G401 (cell line): ENCODE results near the gene TRERF1. TPM values are rescaled to one million over a fixed set of nuclear protein-coding genes. Genes with fewer than 3 reads are reported as not detected.
"Not testable (repeated sequence)": the region's sequence is repeated elsewhere in the genome, so short reads cannot be mapped to it uniquely, and the experiment has no call there.

ENCODE experiments used
- DNase-seq: peaks from one replicate; pipeline ENCODE4 v3.0.0-alpha.2; 2015; ENCODE audit warnings: low spot score
- in situ Hi-C: cut with HindIII; loops from 2 replicates; pipeline ENCODE4 v1.10.0; 2016; ENCODE audit warnings: low sequenced_read_pairs, mixed read lengths
- total RNA-seq: library from RNA; depleted of rRNA; stranded (reverse); fragments of >200 nt; shearing (Covaris generic); gene quantifications from 2 replicates; pipeline ENCODE4 v1.2.3, GENCODE V29; 2014; rRNA removed

The TRERF1 gene, protein sequence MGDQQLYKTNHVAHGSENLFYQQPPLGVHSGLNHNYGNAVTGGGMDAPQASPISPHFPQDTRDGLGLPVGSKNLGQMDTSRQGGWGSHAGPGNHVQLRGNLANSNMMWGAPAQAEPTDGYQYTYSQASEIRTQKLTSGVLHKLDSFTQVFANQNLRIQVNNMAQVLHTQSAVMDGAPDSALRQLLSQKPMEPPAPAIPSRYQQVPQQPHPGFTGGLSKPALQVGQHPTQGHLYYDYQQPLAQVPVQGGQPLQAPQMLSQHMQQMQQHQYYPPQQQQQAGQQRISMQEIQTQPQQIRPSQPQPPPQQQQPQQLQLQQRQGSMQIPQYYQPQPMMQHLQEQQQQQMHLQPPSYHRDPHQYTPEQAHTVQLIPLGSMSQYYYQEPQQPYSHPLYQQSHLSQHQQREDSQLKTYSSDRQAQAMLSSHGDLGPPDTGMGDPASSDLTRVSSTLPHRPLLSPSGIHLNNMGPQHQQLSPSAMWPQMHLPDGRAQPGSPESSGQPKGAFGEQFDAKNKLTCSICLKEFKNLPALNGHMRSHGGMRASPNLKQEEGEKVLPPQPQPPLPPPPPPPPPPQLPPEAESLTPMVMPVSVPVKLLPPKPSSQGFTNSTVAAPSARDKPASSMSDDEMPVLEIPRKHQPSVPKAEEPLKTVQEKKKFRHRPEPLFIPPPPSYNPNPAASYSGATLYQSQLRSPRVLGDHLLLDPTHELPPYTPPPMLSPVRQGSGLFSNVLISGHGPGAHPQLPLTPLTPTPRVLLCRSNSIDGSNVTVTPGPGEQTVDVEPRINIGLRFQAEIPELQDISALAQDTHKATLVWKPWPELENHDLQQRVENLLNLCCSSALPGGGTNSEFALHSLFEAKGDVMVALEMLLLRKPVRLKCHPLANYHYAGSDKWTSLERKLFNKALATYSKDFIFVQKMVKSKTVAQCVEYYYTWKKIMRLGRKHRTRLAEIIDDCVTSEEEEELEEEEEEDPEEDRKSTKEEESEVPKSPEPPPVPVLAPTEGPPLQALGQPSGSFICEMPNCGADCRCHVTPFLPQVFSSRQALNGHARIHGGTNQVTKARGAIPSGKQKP (N-terminal part only)
- total RNA-seq, result 3.3 and 3.8 TPM in 2 replicates

DNA sequence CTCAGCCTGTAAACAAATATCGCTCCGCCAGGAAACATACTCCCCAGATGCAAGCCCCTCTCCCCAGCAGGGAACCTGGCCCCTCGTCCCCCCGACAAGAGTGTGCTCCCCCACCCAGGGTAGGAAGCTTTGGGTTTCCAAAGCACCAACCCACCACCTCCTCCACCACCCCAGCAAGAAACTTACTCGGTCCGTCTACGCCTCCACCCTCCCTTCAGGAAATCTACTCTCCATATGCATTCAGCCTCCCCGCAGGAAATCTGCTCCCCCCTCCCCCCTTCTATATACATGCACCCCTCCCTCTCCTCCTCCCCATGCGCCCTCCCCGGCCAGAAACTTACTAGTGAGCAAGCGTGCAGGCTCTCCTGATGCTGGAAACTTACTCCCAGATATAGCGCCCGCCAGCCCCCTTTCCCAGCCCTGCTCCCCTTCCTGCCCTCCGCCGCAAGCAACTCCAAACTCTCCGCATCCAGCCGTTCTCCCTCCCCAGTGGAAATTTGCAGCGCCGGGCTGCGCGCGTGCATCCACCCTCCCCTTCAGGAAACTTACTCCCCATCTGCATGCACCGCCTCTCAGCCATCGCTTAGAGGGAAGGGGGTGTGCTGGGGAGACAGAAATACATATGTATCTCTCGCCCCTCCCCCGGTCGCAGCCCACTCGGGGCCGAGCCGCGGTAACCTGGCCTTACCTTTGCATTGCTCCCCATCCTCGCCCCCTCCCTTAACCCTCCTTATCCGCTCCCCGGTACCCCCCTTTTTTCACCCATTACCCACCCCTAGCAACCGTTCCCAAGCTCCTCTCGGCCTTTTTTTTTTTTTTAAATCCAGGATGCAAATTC, at the start of gene TRERF1:
TRERF1 (minus strand) TSS at position 594 of the 838 bp plus-strand sequence. CDS start 182,336 bp downstream, outside the sequence.
- in situ Hi-C loops, result no loop called here
- DNase-seq, result peak; percentile 77

DNA sequence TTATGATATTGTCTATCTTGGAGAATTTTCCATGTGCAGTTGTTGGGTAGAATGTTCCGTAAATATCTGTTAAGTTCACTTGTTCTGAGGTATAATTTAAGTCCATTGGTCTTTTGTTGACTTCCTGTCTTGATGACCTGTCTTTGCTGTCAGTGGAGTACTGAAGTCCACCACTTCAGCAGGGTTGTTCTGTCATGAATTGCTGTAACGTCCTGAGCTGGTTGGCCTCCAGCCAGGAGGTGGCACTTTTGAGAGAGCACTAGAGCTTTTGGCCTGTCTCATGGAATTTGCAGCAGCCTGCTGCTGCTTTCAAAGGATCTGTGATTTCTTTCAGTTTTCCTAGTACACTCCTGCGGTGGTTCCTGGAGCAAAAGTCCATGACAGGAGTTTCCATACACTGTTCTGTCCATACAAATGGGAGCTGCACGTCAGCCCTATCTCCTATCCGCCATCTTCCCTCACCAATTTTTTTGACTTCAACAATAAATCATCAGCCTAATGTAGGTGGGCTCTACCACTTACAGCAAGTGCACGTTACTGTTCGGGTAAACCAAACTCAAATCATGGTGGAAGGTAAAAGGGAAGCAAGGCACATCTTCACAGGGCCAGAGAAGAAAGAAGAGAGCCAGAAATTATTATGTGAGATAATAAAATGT, 46.9 kb upstream of the TRERF1 start:
- in situ Hi-C loops, result no loop called here
- no peak for DNase-seq

DNA sequence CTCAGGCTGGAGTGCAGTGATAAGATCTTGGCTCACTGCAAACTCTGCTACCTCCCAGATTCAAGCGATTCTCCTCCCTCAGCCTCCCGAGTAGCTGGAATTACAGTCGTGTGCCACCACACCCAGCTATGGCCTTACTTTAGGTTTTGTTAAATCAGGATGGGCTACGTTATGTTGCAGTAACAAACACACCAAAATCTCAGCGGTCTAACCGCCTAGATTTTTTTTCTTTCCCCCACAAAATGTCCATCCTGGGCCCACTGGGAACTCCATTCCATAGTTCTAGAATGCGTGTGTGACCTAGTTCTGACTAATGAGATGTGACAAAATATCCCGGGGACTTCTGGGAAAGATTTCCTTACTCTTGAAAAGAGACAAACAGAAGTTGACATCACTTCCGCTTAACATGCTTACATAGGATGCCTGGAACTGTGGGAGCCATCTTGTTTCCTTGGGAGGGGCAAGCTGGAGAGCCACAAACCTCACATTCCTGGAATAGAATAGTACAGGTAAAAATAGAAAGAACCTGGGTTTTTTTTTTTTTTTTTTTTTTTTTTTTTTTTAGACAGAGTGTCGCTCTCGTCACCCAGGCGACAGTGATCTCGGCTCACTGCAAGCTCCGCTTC, 42.3 kb upstream of the TRERF1 start:
- in situ Hi-C loops, result no loop called here

DNA sequence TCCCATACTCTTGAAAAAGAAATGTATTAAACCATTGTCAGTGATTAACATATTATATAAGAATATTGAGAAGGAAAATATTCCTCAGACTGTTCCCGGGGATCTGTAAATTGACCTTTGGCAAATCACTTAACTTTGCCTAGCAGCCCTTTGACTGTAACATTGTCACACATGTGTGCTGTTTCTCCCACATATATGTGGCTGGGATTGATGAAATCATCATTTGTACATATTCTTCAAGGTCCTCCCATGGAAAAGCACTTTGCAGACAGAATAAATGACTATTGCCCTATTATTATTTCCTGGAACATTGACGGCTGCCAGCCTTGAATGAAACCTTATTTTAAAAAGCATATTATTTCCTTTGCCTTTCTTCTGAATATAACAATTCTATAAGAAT, 36.4 kb upstream of the TRERF1 start:
- DNase-seq, result no peak
- in situ Hi-C loops, result no loop called here

More for the DNA sequence above, 42.3 kb upstream of the TRERF1 start:
- DNase-seq, result no peak

DNA sequence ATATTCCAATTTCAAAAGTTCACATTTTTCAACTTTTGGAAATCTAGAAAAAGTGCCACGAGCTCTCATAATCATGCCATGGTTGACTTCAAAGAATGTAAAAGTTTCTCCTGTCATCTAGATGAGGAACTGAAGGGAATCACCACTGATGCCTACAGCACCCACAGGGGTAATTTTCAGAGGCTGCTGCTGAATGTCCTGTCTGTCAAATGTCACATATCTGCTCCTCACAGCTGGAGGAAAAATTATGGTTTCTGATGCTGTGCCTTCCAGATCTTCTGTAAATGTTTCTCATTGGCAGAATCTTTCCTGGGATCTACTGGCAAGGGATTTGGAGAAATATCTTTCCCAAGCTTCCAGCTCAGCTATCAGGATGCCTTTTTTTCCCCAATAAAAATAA, 32.5 kb upstream of the TRERF1 start:
- in situ Hi-C loops, result no loop called here
- no peak for DNase-seq

DNA sequence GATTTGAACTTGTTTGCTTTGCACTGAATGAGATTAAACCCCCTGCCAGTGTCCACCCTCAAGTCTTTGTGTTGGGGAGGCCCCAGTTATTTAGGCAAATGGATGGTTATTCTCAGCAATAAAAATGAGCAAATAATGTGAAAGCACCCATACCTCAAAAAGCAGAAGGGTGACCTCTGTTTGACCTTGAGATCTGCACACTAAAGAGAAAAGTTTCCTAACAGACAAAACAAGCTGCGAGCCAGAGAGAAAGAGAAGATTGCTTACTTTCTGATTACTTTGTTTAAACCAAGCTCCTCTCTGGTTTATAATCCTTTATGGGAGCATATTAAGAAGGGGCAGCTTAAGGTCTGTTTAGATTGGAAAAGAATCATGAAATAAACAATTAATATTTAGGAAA, 30.4 kb upstream of the TRERF1 start:
- in situ Hi-C loops, result no loop called here
- no peak for DNase-seq

DNA sequence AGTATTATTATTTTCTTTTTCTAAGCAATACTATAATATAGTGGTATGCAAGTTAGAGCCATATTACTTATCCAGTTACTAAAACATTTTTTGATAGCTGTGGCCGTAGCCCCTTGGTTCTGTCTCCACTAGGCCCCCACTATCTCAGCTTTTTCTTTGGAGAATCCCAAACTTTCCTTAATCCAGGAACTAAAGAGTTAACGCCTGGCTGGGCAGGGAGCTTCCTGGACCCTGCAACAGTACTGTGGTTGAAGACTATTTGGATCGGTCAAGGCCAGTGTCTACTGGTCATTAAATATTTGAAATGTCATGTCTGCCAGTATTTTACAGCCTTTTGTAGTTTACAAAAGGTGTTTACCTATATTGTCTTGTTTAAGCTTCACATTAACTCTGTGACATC, 20.0 kb upstream of the TRERF1 start:
- in situ Hi-C loops, result no loop called here
- no peak for DNase-seq

DNA sequence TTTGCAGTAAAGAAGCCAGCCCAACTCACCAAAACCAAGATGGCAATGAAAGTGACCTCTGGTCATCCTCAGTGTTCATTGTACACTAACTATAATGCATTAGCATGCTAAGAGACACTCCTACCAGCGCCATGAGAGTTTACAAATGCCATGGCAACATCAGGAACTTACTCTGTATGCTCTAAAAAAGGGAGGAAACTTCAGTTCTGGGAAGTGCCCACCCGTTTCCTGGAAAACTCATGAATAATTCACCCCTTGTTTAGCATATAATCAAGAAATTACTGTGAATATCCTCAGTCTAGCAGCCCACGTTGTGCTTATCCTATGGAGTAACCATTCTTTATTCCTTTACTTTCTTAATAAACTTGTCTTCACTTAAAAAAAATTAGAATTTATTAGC, 19.4 kb upstream of the TRERF1 start:
- in situ Hi-C loops, result no loop called here
- DNase-seq, result no peak

DNA sequence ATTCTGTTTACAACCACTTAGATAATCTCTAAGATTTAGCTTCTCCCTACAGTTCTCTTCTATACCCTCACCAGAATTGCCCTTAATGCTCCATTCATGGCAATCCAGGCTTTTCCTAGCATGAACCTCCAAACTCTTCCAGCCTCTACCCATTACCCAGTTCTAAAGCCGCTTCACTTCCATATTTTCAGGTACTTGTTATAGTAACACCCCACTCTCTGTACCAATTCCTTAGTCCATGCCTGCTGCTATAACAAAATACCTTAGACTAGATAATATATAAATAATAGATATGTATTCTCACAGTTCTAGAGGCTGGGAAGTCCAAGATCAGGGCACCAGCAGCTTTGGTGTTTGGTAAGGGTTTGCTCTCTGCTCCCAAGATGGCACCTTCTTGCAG, 16.5 kb upstream of the TRERF1 start:
- in situ Hi-C loops, result no loop called here
- no peak for DNase-seq

DNA sequence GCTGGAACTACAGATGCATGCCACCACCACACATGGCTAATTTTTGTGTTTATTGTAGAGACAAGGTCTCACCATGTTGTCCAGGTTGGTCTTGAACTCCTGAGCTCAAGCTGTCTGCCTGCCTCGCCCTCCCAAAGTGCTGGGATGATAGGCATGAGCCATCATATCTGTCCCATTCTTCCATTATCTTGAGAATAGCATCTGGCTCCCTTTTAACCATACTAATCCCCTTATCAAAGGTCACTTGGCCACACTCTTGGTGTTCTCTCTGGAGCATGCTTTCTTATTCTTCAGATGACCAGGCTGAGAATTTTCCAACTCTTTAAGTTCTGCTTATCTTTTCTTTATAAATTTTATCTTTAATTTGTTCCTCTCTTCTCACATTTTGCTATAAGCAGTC, 15.9 kb upstream of the TRERF1 start:
- in situ Hi-C loops, result no loop called here

DNA sequence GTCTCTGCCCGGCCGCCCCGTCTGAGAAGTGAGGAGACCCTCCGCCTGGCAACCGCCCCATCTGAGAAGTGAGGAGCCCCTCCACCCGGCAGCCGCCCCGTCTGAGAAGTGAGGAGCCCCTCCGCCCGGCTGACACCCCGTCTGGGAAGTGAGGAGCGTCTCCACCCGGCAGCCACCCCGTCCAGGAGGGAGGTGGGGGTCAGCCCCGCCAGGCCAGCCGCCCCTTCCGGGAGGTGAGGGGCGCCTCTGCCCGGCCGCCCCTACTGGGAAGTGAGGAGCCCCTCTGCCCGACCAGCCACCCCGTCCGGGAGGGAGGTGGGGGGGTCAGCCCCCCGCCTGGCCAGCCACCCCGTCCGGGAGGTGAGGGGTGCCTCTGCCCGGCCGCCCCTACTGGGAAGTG, 14.7 kb upstream of the TRERF1 start:
- DNase-seq, in situ Hi-C loops: not testable (repeated sequence)

More for the DNA sequence above, 15.9 kb upstream of the TRERF1 start:
- no peak for DNase-seq

DNA sequence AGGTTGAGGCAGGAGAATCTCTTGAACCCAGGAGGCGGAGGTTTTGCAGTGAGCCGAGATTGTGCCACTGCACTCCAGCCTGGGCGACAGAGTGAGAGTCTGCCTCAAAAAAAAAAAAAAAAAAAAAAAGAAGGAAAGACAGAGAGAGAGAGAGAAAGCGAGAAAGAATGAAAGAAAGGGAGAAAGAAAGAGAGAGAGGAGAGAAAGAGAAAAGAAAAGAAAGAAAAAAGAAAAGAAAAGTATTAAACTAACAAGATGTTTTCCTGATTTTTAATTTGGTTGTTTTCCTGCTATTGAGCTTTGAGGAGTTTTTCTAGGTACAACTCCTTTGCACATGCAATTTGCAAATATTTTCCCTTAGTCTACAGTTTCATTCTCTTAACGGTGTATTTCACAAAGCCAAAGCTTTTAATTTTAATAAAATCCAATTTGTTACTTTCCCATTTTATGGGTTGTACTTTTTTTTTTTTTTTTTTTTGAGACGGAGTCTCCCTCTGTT, 10.8 kb upstream of the TRERF1 start:
- DNase-seq, result no peak
- in situ Hi-C loops, result no loop called here

DNA sequence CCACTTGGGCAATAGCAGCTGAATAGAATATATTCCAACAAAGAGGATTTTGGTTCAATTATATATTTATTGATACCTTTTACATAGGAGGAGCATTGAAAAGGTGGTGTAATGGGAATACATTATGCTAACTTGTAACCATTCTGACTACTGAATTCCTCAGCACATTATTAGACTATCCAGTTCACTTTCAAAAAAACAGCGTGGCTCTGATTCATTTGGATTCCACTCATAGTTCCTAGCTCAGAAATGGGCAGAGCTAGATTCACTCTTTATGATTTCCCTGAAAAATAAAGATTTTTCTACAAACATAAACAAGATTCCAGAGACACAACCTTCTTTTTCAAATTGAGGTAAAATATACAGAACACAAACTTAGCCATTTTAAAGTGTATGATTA, 9.2 kb upstream of the TRERF1 start:
- no peak for DNase-seq
- in situ Hi-C loops, result no loop called here

DNA sequence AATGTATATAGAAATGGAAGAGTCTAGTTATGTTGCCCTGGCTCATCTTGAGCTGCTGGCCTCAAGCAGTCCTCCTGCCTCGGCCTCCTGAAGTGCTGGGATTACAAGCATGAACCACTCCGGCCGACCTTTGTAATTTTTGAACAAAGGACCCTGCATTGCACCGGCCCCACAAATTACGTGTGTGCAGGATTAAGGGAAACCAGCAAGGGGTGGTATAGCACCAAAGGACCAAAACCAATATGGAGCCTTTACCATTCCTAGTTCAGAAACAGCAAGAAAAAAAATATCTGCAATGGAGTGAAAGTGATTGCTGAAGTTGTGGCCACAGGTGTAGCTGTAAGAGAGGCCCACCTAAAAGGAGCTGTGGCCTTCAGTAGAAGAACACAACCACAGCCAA, 8.2 kb upstream of the TRERF1 start:
- in situ Hi-C loops, result no loop called here
- no peak for DNase-seq

DNA sequence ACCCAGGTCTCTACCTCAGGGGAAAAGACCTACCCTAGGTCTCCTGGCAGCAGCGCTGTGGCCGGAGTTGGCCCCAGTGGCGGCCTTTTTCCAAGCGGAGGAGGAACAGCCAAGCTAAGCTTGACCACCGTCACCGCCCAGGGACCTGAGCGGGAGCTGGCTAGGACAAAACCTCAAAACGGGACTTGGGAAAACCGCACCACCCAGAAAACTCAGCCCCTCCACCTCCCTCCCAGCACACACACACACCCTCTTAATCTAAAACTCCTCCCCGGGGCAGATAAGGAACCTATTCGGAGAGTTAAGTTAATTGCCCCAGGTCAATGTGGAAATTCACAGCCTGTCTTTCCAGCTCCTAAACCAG, 2.7 kb upstream of the TRERF1 start:
- peak; percentile 46 for DNase-seq
- in situ Hi-C loops, result no loop called here

DNA sequence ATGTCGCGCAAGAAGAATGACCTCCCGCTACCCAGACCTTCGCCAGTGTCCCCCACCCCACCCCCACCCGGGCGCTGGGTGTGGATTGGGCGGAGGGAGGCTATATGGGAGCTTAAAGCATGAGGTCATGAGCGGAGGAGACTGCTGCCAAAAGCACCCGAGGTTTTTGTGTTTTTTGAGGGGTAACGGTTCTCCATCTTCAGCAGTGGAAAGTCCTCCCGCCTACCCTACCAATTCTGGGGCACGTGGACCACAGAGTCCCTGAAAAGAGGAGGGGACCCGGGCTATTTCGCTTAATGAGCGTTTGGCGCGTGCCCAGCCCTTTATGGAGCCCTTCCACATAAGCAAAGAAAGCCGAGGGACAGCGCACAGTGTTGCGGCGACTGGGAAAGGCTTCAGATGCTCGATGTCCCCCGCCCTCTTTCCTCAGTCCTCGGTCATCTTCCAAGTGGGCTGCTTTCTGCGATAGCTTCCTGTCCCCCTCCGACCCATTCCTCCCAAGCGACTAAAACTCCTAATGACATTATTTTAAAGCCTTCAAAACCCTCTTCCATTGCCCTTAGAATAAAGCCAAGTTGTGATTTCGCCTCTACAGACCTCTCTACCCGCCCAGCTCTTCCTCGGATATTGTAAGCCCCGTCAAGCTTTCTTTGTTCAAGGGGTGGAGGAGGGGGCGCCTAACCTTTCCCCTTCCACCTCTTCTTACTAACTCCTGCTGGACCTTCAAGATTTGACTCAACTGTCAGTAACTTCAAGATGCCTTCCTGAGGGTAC, 2.1 kb upstream of the TRERF1 start:
- in situ Hi-C loops, result no loop called here
- peak; percentile 58 for DNase-seq

DNA sequence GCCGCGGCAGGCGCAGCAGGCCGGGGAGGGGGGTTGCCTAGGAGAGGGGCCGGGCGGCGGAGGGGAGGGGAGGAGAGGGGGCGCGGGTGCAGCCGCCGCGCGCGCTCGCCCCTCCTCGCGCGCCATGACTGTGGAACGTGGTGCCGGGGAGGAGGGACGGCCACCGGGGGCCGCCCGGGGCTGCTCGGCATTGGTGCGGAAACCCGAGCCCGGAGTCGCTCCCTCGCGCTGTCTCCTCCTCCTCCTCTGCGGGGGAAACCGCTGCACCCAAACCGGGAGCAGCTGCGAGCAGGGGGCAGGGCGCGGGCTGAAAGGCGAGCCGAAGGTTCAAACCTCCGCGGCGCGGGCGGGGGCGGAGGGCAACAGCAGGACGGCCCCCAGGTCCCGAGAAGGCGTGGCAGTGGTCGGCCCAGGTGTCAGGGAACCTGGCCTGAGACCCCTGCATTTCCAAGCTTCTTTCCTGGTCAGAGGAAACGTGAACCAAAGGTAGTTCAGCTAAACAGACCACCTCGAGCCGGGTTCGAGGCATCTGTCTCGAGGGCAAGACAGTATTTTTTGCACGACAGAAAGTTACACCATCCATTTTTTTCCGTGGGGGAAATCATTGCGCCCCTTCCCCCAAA, 1.4 kb upstream of the TRERF1 start:
- in situ Hi-C loops, result no loop called here
- peak; percentile 71 for DNase-seq
